GM21447 (cell line): ENCODE measurements around the gene AP3S2.

ENCODE experiments used
- ATAC-seq: cut with Tn5 transposase; IDR thresholded peaks from one replicate; pipeline ENCODE4 v1.9.1; 2021; ENCODE audit not compliant: unreplicated experiment

The AP3S2 gene

GRCh38 chr15:89818287-89818686 lies 75.5 kb downstream of the AP3S2 start:
- no peak for ATAC-seq

- ATAC-seq: no peak
Measured at GRCh38 chr15:89817701-89818280, 76.0 kb downstream of the AP3S2 start.

- ATAC-seq: no peak
Measured at GRCh38 chr15:89815769-89816168, 78.0 kb downstream of the AP3S2 start.

GRCh38 chr15:89814112-89814742 lies 79.6 kb downstream of the AP3S2 start:
- no peak for ATAC-seq

GRCh38 chr15:89813381-89814111 lies 80.2 kb downstream of the AP3S2 start:
- no peak for ATAC-seq

- ATAC-seq: no peak
Measured at GRCh38 chr15:89812847-89813320, 80.9 kb downstream of the AP3S2 start.

- no peak for ATAC-seq
Measured at GRCh38 chr15:89812011-89812846, 81.6 kb downstream of the AP3S2 start.

GRCh38 chr15:89810837-89811236 lies 83.0 kb downstream of the AP3S2 start:
- ATAC-seq: no peak

- no peak for ATAC-seq
Measured at GRCh38 chr15:89809787-89810148, 84.0 kb downstream of the AP3S2 start.

- ATAC-seq: no peak
Measured at GRCh38 chr15:89809093-89809786, 84.6 kb downstream of the AP3S2 start.

- no peak for ATAC-seq
Measured at GRCh38 chr15:89808160-89808870, 85.5 kb downstream of the AP3S2 start.

- no peak for ATAC-seq
Measured at GRCh38 chr15:89807689-89808088, 86.1 kb downstream of the AP3S2 start.

GRCh38 chr15:89806559-89807550 lies 86.9 kb downstream of the AP3S2 start:
- ATAC-seq: no peak

- no peak for ATAC-seq
Measured at GRCh38 chr15:89806210-89806558, 87.6 kb downstream of the AP3S2 start.

- ATAC-seq: no peak
Measured at GRCh38 chr15:89805241-89806209, 88.3 kb downstream of the AP3S2 start.

GRCh38 chr15:89803941-89804800 lies 89.6 kb downstream of the AP3S2 start:
- ATAC-seq: no peak
